RWPE2 (cell line): ENCODE data around the gene RPS6KA4.

Experiments used
- ATAC-seq: fragments of 200-7000 bp; cut with Tn5 transposase; 3 replicates; pipeline ENCODE4 v1.9.1; 2021; ENCODE audit warnings: low read depth
- DNase-seq: peaks from one replicate; pipeline ENCODE4 v3.0.0-alpha.2; 2020; ENCODE audit warnings: low spot score
- H3K27ac ChIP-seq: fragments of 450-650 bp; 2 replicates; pipeline ENCODE4 v1.5.1; 2017; ENCODE audit warnings: mild to moderate bottlenecking; ENCODE audit not compliant: poor library complexity, severe bottlenecking
- H3K27me3 ChIP-seq: fragments of 250-450 bp; sonication (Bioruptor Pico); 2 replicates; pipeline ENCODE4 v1.5.1; 2021; ENCODE audit warnings: mild to moderate bottlenecking, moderate library complexity; ENCODE audit not compliant: insufficient read depth, poor library complexity, severe bottlenecking
- H3K36me3 ChIP-seq: fragments of 250-450 bp; sonication (Bioruptor Pico); 2 replicates; pipeline ENCODE4 v1.5.1; 2020; ENCODE audit warnings: low read depth, mild to moderate bottlenecking, moderate library complexity
- H3K4me1 ChIP-seq: fragments of 250-450 bp; sonication (Bioruptor Pico); 2 replicates; pipeline ENCODE4 v1.5.1; 2021; ENCODE audit warnings: mild to moderate bottlenecking, moderate library complexity; ENCODE audit not compliant: insufficient read depth, poor library complexity, severe bottlenecking
- H3K4me3 ChIP-seq: fragments of 250-450 bp; sonication (Bioruptor Pico); 2 replicates; pipeline ENCODE4 v1.5.1; 2021; ENCODE audit warnings: mild to moderate bottlenecking, moderate library complexity; ENCODE audit not compliant: severe bottlenecking
- H3K9me3 ChIP-seq: fragments of 250-450 bp; sonication (Bioruptor Pico); 2 replicates; pipeline ENCODE4 v1.5.1; 2021; ENCODE audit warnings: mild to moderate bottlenecking, moderate library complexity; ENCODE audit not compliant: severe bottlenecking
- TF ChIP-seq, protein P1 (sequence below): fragments of 450-650 bp; IDR thresholded peaks from one replicate; pipeline ENCODE4 v1.5.1; 2017; ENCODE audit warnings: mild to moderate bottlenecking, moderate library complexity; ENCODE audit not compliant: poor library complexity, severe bottlenecking

Gene RPS6KA4

DNA sequence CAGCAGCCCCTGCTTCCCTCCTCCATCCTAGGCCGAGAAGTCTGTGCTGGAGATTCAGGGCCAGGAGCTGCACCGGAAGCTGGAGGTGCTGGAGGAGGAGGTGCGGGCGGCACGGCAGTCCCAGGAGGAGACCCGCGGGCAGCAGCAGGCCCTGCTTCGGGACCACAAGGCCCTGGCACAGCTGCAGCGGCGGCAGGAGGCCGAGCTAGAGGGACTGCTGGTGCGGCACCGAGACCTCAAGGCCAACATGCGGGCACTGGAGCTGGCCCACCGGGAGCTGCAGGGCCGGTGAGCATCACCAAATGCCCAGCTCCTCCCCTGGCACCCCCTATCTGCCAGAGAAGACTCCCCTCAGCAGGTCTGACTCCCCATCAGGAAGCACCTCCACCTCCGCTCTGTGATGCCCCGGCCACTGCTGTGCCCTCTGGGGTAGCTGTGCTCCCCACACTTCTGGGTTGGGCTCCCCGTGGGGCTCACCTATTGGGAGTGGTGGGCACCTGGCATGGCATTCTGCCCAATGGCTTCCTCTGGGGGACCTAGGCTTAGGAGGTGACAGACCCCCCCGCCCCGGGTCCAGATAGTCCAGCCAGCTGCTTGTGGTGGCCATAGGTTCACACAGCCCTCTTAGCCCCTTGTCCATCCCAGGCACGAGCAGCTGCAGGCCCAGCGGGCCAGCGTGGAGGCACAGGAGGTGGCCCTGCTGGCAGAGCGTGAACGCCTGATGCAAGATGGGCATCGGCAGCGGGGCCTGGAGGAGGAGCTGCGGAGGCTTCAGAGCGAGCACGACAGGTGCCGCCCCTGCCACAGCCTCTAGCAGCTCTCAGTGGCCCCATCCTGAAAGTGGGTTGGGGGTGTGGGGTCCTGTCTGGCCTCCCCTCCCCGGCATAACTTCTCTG is 6.6 kb upstream of the RPS6KA4 start:
- peak; percentile 68 for DNase-seq
- Histone ChIP-seq H3K9me3 (no peaks in the 10 kb centered on the region), H3K36me3 (no peaks in the 10 kb centered on the region), H3K27me3 (no peaks in the 10 kb centered on the region), H3K27ac (no peak overlapping the region), H3K4me1 (peaks cover 13% of the 10 kb centered on the region), H3K4me3 (no peak overlapping the region)
- ATAC-seq = no peak
- TF ChIP-seq, protein P1, sequence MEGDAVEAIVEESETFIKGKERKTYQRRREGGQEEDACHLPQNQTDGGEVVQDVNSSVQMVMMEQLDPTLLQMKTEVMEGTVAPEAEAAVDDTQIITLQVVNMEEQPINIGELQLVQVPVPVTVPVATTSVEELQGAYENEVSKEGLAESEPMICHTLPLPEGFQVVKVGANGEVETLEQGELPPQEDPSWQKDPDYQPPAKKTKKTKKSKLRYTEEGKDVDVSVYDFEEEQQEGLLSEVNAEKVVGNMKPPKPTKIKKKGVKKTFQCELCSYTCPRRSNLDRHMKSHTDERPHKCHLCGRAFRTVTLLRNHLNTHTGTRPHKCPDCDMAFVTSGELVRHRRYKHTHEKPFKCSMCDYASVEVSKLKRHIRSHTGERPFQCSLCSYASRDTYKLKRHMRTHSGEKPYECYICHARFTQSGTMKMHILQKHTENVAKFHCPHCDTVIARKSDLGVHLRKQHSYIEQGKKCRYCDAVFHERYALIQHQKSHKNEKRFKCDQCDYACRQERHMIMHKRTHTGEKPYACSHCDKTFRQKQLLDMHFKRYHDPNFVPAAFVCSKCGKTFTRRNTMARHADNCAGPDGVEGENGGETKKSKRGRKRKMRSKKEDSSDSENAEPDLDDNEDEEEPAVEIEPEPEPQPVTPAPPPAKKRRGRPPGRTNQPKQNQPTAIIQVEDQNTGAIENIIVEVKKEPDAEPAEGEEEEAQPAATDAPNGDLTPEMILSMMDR = no peak

DNA sequence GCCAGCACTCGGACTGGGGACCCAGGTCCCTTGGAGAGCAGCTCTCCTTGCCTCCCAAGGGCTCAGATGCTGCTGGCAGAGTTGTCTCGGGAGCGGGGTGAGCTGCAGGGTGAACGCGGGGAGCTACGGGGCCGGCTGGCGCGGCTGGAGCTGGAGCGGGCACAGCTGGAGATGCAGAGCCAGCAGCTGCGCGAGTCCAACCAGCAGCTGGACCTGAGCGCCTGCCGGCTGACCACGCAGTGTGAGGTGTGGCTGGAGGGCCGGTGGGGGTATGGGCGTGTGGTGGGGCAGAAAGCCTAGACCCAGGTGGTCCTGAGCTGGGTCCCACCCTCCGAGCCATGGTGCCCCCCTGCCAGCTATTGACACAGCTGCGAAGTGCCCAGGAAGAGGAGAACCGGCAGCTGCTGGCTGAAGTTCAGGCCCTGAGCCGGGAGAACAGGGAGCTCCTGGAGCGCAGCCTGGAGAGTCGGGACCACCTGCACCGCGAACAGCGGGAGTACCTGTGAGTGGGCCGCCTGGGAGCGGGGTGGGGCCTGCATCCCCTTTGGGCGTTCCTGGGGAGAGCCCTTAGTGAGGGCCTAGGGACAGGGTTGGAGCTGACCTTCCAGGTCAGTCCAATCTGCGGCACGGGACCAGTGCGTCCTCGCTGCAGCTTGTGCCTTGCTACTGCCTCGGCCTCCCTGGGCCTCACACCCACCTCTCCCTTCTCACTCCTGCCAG is 5.8 kb upstream of the RPS6KA4 start:
- H3K4me1 ChIP-seq = peaks cover 16% of the 10 kb centered on the region
- no peaks in the 10 kb centered on the region for H3K36me3 ChIP-seq
- DNase-seq = peak; percentile 59
- no peak overlapping the region for H3K27ac ChIP-seq
- H3K4me3 ChIP-seq = no peak overlapping the region
- TF ChIP-seq, protein P1 = no peak
- H3K9me3 ChIP-seq = no peaks in the 10 kb centered on the region
- no peaks in the 10 kb centered on the region for H3K27me3 ChIP-seq
- ATAC-seq = no peak

DNA sequence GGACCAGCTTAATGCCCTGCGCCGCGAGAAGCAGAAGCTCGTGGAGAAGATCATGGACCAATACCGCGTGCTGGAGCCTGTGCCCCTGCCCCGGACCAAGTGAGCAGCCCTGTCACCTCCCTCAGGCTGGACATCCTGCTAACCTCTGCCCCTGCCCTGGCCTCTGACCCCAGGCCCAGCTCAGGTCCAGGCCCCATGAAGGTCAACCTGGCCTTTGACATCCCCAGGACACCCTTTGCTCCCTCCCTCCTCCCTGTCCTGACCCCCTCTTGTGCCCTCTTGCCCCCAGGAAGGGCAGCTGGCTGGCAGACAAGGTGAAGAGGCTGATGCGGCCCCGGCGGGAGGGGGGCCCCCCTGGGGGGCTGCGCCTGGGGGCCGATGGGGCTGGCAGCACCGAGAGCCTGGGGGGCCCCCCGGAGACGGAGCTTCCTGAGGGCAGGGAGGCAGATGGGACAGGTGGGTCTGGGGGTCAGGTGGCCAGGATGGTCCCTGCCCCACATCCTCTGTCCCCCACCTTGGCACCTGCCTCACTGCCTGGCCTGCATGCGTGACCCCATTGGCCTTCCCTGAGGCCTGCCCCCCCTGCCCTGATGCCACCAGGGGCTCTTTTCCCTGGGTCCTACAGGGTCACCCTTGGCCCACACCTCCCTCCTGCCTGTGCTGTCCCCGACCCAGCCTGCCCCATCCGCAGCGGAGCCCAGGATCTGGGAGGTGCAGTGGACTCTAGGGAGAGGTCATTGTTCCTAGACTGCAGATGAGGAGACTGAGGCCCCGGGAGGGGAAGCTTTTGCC is 5.1 kb upstream of the RPS6KA4 start:
- no peak overlapping the region for H3K27ac ChIP-seq
- no peak overlapping the region for H3K4me3 ChIP-seq
- no peaks in the 10 kb centered on the region for H3K9me3 ChIP-seq
- peaks cover 21% of the 10 kb centered on the region for H3K4me1 ChIP-seq
- DNase-seq = peak; percentile 62
- no peaks in the 10 kb centered on the region for H3K36me3 ChIP-seq
- no peak for ATAC-seq
- TF ChIP-seq, protein P1 = no peak
- no peaks in the 10 kb centered on the region for H3K27me3 ChIP-seq

DNA sequence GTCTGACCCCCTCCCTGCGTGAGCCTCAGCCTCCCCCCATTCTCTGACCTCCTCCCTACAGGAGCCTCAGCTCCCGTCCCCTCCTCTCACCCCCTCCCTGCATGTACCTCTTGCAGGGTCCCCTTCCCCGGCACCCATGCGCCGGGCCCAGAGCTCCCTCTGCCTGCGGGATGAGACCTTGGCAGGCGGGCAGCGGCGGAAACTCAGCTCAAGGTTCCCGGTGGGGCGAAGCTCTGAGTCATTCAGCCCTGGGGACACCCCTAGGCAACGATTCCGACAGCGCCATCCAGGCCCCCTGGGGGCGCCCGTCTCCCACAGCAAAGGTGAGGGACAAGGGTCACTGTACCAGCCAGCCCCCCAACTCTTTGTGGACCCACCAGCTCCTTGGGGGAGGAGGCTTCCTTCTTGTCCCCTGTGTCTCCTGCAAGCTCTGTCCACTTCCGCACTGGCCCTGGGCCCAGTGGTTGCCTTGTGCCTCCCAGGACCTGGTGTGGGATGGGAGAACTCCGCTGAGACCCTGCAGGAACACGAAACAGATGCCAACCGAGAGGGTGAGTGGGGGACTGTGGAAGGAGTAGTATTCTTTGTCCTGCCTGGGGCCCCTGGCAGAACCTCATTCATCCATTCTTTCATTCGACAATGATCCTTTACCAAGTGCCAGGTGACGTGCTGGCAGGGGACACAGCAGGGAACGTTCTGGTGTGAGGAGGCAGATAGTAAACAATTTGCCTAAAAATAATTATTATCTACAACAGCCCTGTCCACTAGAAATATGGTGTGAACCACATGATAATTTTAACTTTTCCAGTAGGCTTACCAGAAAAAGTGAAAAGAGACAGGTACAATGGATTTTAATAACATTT is 3.7 kb upstream of the RPS6KA4 start:
- Histone ChIP-seq H3K4me3 (no peak overlapping the region), H3K36me3 (peaks cover 5% of the 10 kb centered on the region), H3K4me1 (peaks cover 21% of the 10 kb centered on the region), H3K27ac (peak overlapping the region; percentile 97), H3K9me3 (no peaks in the 10 kb centered on the region), H3K27me3 (no peaks in the 10 kb centered on the region)
- DNase-seq (peak; percentile 85), ATAC-seq (peak; percentile 31)
- TF ChIP-seq, protein P1 = peak; percentile 94
